Right lobe of liver (tissue), 6 donors: ENCODE data around the gene DCANP1. TPM values are rescaled to one million over a fixed set of nuclear protein-coding genes. Genes with fewer than 3 reads are reported as not detected.

Source experiments
- ATAC-seq, 4 donors: fragments of 200-7000 bp; cut with Tn5 transposase; one replicate each; pipeline ENCODE4 v1.9.1; 2020; ENCODE audit warnings: mild to moderate bottlenecking in 4 of 4, moderate library complexity in 4 of 4
- DNase-seq, 3 donors: peaks; one replicate each; pipeline ENCODE4 v3.0.0-alpha.2; 2020
- H3K27ac ChIP-seq, 3 donors: fragments of 200-600 bp; one replicate each; pipeline ENCODE4 v1.8.0; 2022
- H3K27me3 ChIP-seq, 2 donors: fragments of 200-600 bp; one replicate each; pipeline ENCODE4 v1.8.0; 2022
- H3K36me3 ChIP-seq, 4 donors: fragments of 200-600 bp; sonication (generic) in 1 of 4; one replicate each; pipeline versions ENCODE4 v1.5.1 to v1.8.0; 2017 to 2022; ENCODE audit warnings: control low read depth in 1 of 4
- H3K4me1 ChIP-seq, 4 donors: fragments of 200-600 bp; sonication (generic) in 1 of 4; one replicate each; pipeline versions ENCODE4 v1.5.1 to v1.8.0; 2017 to 2022; ENCODE audit warnings: control low read depth in 1 of 4
- H3K4me3 ChIP-seq, 3 donors: fragments of 200-600 bp; one replicate each; pipeline ENCODE4 v1.8.0; 2022
- H3K9me3 ChIP-seq, 4 donors: fragments of 200-600 bp; sonication (generic) in 1 of 4; one replicate each; pipeline versions ENCODE4 v1.5.1 to v1.8.0; 2017 to 2022; ENCODE audit warnings: control low read depth in 1 of 4
- CTCF ChIP-seq, 4 donors: fragments of 200-600 bp in 3 of 4; fragments of 450-650 bp in 1 of 4; IDR thresholded peaks; one replicate each; pipeline versions ENCODE4 v1.5.1 to v1.8.0; 2016 to 2022; ENCODE audit warnings: antibody characterized with exemption in 4 of 4, mild to moderate bottlenecking in 2 of 4
- POLR2A ChIP-seq: fragments of 450-650 bp; IDR thresholded peaks from one replicate; pipeline ENCODE4 v1.6.1; 2017; ENCODE audit warnings: antibody characterized with exemption, mild to moderate bottlenecking
- WGBS: methylation state at CpG from one replicate; pipeline ENCODE4 v1.1.6; 2018; ENCODE audit warnings: low coverage, low lambda C conversion rate; ENCODE audit not compliant: insufficient coverage; ENCODE audit errors: missing lambda C conversion rate; 5-methylcytosine and 5-hydroxymethylcytosine counted together
- intact Hi-C, 2 donors: fragments of 100-400 bp; cut with DNase I; formaldehyde crosslinking; loops; one replicate each; pipeline versions ENCODE4 v1.11.2 to v1.14.1; 2022
- total RNA-seq, 6 experiments: library from RNA; depleted of rRNA in 2 of 6; stranded (reverse); fragments of >200 nt in 2 of 6; fragmentation: NEBNext Ultra II Directional in 3 of 6; extraction: Animal tissue kit (Norgen Biotek cat#: 25700) in 3 of 6; gene quantifications; one replicate each; pipeline versions ENCODE4 v1.1.0 to v1.2.4, GENCODE V29; 2016 to 2023
- donor health status: DM: no; HTN: yes; CAD: no.
- donor health status: DM: no; HTN: no; CAD: no.
- donor health status: DM: no; HTN: no; CAD: no.
- donor health status: DM: no; HTN: yes; CAD: no.
- donor health status: DM: no; HTN: yes; CAD: no.

Gene DCANP1
- total RNA-seq, 6 experiments from 2014 or later = not detected

GRCh38 chr5:135480511-135480910 is 33.4 kb upstream of the DCANP1 start:
- intact Hi-C loops = no loop called here
- WGBS = 83% methylated on average over 3 of the region's 5 CpGs
- no peaks in the 10 kb centered on the region for H3K27me3 ChIP-seq
- H3K36me3 ChIP-seq = no peaks in the 10 kb centered on the region
- H3K4me1 ChIP-seq = no peaks in the 10 kb centered on the region
- DNase-seq (no peak), ATAC-seq (no peak)
- TF ChIP-seq CTCF (IDR thresholded peaks at IDR 0.05) = no peak
- no peaks in the 10 kb centered on the region for H3K9me3 ChIP-seq
- H3K4me3 ChIP-seq = no peak overlapping the region
- no peak overlapping the region for H3K27ac ChIP-seq

- H3K27ac ChIP-seq = no peak overlapping the region
Observed at GRCh38 chr5:135478938-135479337, 31.8 kb upstream of the DCANP1 start.

GRCh38 chr5:135477613-135478066 is 30.5 kb upstream of the DCANP1 start:
- Histone ChIP-seq H3K4me3 (no peak overlapping the region), H3K27me3 (no peaks in the 10 kb centered on the region), H3K36me3 (no peaks in the 10 kb centered on the region), H3K9me3 (no peaks in the 10 kb centered on the region), H3K4me1 (no peaks in the 10 kb centered on the region), H3K27ac (no peak overlapping the region)
- ATAC-seq = no peak
- WGBS = 80% methylated on average over 1 of the region's 14 CpGs
- no peak for TF ChIP-seq POLR2A
- no peak for TF ChIP-seq CTCF (IDR thresholded peaks at IDR 0.05)
- DNase-seq = peak in 1 of 3 donors; percentile 27
- intact Hi-C loops = no loop called here

More at GRCh38 chr5:135478938-135479337, 31.8 kb upstream of the DCANP1 start:
- intact Hi-C loops = no loop called here
- H3K36me3 ChIP-seq = no peaks in the 10 kb centered on the region
- H3K27me3 ChIP-seq = no peaks in the 10 kb centered on the region
- TF ChIP-seq POLR2A = no peak
- no peak for TF ChIP-seq CTCF (IDR thresholded peaks at IDR 0.05)
- no peak overlapping the region for H3K4me3 ChIP-seq
- 60% methylated on average over 1 of the region's 4 CpGs for WGBS
- DNase-seq (no peak), ATAC-seq (no peak)
- no peaks in the 10 kb centered on the region for H3K4me1 ChIP-seq
- no peaks in the 10 kb centered on the region for H3K9me3 ChIP-seq

GRCh38 chr5:135476615-135477581 is 29.8 kb upstream of the DCANP1 start:
- intact Hi-C loops = no loop called here
- TF ChIP-seq POLR2A = no peak
- 33% methylated on average over 22 of the region's 24 CpGs for WGBS
- H3K9me3 ChIP-seq = no peaks in the 10 kb centered on the region
- ATAC-seq = no peak
- H3K27ac ChIP-seq = no peak overlapping the region
- H3K36me3 ChIP-seq = no peaks in the 10 kb centered on the region
- no peaks in the 10 kb centered on the region for H3K27me3 ChIP-seq
- H3K4me3 ChIP-seq = no peak overlapping the region
- DNase-seq = peak in 1 of 3 donors; percentile 18
- H3K4me1 ChIP-seq = no peaks in the 10 kb centered on the region

GRCh38 chr5:135473956-135474670 is 27.0 kb upstream of the DCANP1 start:
- intact Hi-C loops = no loop called here
- no peaks in the 10 kb centered on the region for H3K9me3 ChIP-seq
- ATAC-seq = no peak
- H3K4me1 ChIP-seq = no peaks in the 10 kb centered on the region
- H3K36me3 ChIP-seq = no peaks in the 10 kb centered on the region
- DNase-seq = peak in 1 of 3 donors; percentile 26
- H3K4me3 ChIP-seq = no peak overlapping the region
- 92% methylated on average over 2 of the region's 12 CpGs for WGBS
- no peaks in the 10 kb centered on the region for H3K27me3 ChIP-seq
- no peak overlapping the region for H3K27ac ChIP-seq
- TF ChIP-seq POLR2A (no peak), CTCF (IDR thresholded peaks at IDR 0.05) (no peak)
